Upper lobe of left lung (tissue), 4 donors: ENCODE results near the gene SBF2.
"Not testable (repeated sequence)": the region's sequence is repeated elsewhere in the genome, so short reads cannot be mapped to it uniquely, and the experiment has no call there.

Experiments
- CTCF ChIP-seq, 6 experiments: fragments of 450-650 bp in 4 of 6; fragments of 200-600 bp in 2 of 6; sonication (generic) in 2 of 6; IDR thresholded peaks; one replicate each; pipeline ENCODE4 v1.5.1; 2016 to 2019; ENCODE audit warnings: antibody characterized with exemption in 6 of 6
- POLR2AphosphoS5 ChIP-seq, 2 donors: sonication (generic); formaldehyde crosslinking; IDR thresholded peaks; one replicate each; pipeline ENCODE4 v1.5.1; 2017; ENCODE audit warnings: antibody characterized with exemption in 2 of 2

GRCh38 chr11:10231803-10232202 is 62.2 kb downstream of the SBF2 start:
- TF ChIP-seq CTCF, POLR2AphosphoS5 (IDR thresholded peaks at IDR 0.05): not testable (repeated sequence)
